ENCODE measurements around the gene MYOZ2. TPM values are rescaled to one million over a fixed set of nuclear protein-coding genes. Genes with fewer than 3 reads are reported as not detected.

Gene MYOZ2
- total and polyA plus RNA-seq, 2 of the 13 experiments (the other 11 are each of a cell fraction or from before 2014, with no cell fraction given): 0.03 TPM; not detected in 1

- no peak for TF ChIP-seq SP4 (CRISPR knock-in tag; IDR thresholded peaks at IDR 0.05)
- no peak for TF ChIP-seq EP300 (IDR thresholded peaks at IDR 0.05; ENCODE audit: low read depth in 2 of 2, low read length in 2 of 2)
- TF ChIP-seq EP300 (CRISPR knock-in tag; IDR thresholded peaks at IDR 0.05; ENCODE audit: borderline replicate concordance): 0 out of 2 replicates have a peak, but pooled peaks have one; percentile 21
- TF ChIP-seq ZBTB40 (IDR thresholded peaks at IDR 0.05): no peak
- TF ChIP-seq ZBTB40 (CRISPR knock-in tag; IDR thresholded peaks at IDR 0.05): no peak
- peak; percentile 45; the same call in 1 of the 2 replicates for TF ChIP-seq ZHX1 (CRISPR knock-in tag; IDR thresholded peaks at IDR 0.05; ENCODE audit: low read depth)
- TF ChIP-seq MTERF4 (CRISPR knock-in tag; IDR thresholded peaks at IDR 0.05): no peak
- TF ChIP-seq ZC3H13 (CRISPR knock-in tag; IDR thresholded peaks at IDR 0.05): no peak
- no peak for TF ChIP-seq ZNF33A (CRISPR knock-in tag; IDR thresholded peaks at IDR 0.05; ENCODE audit: borderline replicate concordance)
- peak; percentile 34; the same call in 1 of the 2 replicates for TF ChIP-seq SAP130 (CRISPR knock-in tag; IDR thresholded peaks at IDR 0.05; ENCODE audit: low read depth)
- TF ChIP-seq SALL2 (CRISPR knock-in tag; IDR thresholded peaks at IDR 0.05): peak; percentile 35; the same call in 1 of the 2 replicates
- no peak for TF ChIP-seq ZNF691 (CRISPR knock-in tag; IDR thresholded peaks at IDR 0.05; ENCODE audit: borderline replicate concordance, low read depth)
- TF ChIP-seq HMG20A (CRISPR knock-in tag; IDR thresholded peaks at IDR 0.05; ENCODE audit: borderline replicate concordance): 0 out of 2 replicates have a peak, but pooled peaks have one; percentile 20
- TF ChIP-seq CC2D1A (CRISPR knock-in tag; IDR thresholded peaks at IDR 0.05): no peak
- no peak for TF ChIP-seq HMGA1 (CRISPR knock-in tag; conservative IDR thresholded peaks at IDR 0.05)
- TF ChIP-seq ZNF605 (CRISPR knock-in tag; IDR thresholded peaks at IDR 0.05): peak; percentile 69; the same call in 1 of the 2 replicates
- TF ChIP-seq SMAD9 (CRISPR knock-in tag; IDR thresholded peaks at IDR 0.05): peak; percentile 44; the same call in 1 of the 2 replicates
Measured at GRCh38 chr4:119197772-119198212, 62.2 kb downstream of the MYOZ2 start (continued).

Data from HepG2 (cell line).